Left ventricle myocardium inferior (tissue), 1 donor: ENCODE measurements around the gene TCF7L1. TPM values are rescaled to one million over a fixed set of nuclear protein-coding genes. Genes with fewer than 3 reads are reported as not detected.
"Not testable (repeated sequence)": the region's sequence is repeated elsewhere in the genome, so short reads cannot be mapped to it uniquely, and the experiment has no call there.

Experiments
- DNase-seq: peaks from one replicate; pipeline ENCODE4 v3.0.0-alpha.2; 2020
- H3K27ac ChIP-seq: fragments of 200-600 bp; replicated peaks from 2 replicates; pipeline ENCODE4 v1.8.0; 2021
- H3K27me3 ChIP-seq: fragments of 200-600 bp; 2 replicates; pipeline ENCODE4 v1.8.0; 2021; ENCODE audit warnings: low read depth
- H3K36me3 ChIP-seq: fragments of 200-600 bp; 2 replicates; pipeline ENCODE4 v1.8.0; 2021
- H3K4me1 ChIP-seq: fragments of 200-600 bp; 2 replicates; pipeline ENCODE4 v1.8.0; 2021
- H3K4me3 ChIP-seq: fragments of 200-600 bp; 2 replicates; pipeline ENCODE4 v1.8.0; 2021; ENCODE audit warnings: mild to moderate bottlenecking, moderate library complexity
- H3K9me3 ChIP-seq: fragments of 200-600 bp; replicated peaks from 2 replicates; pipeline ENCODE4 v1.8.0; 2021
- intact Hi-C: fragments of 100-400 bp; cut with micrococcal nuclease; formaldehyde crosslinking; loops from one replicate; pipeline ENCODE4 v1.11.0; 2022
- total RNA-seq: library from RNA; stranded (reverse); fragmentation: NEBNext Ultra II Directional; extraction: Animal tissue kit (Norgen Biotek cat#: 25700); gene quantifications from one replicate; pipeline ENCODE4 v1.2.1, GENCODE V29; 2021
- TF ChIP-seq, protein P1 (sequence below): fragments of 200-600 bp; IDR thresholded peaks from 2 replicates; pipeline ENCODE4 v1.8.0; 2021; ENCODE audit warnings: antibody characterized with exemption, mild to moderate bottlenecking, borderline replicate concordance
- donor health status: DM: no; HTN: yes; CAD: no; lungs with severe emphysema.

The TCF7L1 gene
- total RNA-seq, 1 donor from 2014 or later, result 7.0 TPM

DNA sequence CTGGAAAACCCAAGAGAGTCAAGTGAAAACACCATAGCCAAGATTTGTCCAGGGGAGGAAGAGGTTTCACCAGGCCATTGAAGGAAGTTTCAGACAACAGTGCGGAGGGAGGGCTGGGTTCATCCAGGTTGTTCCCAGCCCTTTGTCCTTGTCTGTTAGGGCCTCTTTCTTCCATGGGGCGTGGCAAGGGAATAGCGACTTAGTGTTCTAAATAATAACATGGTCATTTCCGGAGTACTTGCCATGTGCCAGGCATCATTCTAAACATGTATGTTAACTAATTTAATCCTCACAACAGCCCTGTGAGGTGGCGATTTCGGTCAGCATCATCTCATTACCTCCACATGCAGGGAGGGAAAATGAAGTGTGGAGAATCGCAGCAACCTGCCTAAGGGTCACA, 77.3 kb downstream of the TCF7L1 start:
- Histone ChIP-seq H3K27me3 (no peaks in the 10 kb centered on the region), H3K27ac (no peak overlapping the region), H3K4me1 (peaks cover 42% of the 10 kb centered on the region), H3K9me3 (no peaks in the 10 kb centered on the region), H3K4me3 (no peak overlapping the region), H3K36me3 (no peaks in the 10 kb centered on the region)
- TF ChIP-seq, protein P1, sequence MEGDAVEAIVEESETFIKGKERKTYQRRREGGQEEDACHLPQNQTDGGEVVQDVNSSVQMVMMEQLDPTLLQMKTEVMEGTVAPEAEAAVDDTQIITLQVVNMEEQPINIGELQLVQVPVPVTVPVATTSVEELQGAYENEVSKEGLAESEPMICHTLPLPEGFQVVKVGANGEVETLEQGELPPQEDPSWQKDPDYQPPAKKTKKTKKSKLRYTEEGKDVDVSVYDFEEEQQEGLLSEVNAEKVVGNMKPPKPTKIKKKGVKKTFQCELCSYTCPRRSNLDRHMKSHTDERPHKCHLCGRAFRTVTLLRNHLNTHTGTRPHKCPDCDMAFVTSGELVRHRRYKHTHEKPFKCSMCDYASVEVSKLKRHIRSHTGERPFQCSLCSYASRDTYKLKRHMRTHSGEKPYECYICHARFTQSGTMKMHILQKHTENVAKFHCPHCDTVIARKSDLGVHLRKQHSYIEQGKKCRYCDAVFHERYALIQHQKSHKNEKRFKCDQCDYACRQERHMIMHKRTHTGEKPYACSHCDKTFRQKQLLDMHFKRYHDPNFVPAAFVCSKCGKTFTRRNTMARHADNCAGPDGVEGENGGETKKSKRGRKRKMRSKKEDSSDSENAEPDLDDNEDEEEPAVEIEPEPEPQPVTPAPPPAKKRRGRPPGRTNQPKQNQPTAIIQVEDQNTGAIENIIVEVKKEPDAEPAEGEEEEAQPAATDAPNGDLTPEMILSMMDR, result no peak
- DNase-seq, result no peak
- intact Hi-C loops, result no loop called here

DNA sequence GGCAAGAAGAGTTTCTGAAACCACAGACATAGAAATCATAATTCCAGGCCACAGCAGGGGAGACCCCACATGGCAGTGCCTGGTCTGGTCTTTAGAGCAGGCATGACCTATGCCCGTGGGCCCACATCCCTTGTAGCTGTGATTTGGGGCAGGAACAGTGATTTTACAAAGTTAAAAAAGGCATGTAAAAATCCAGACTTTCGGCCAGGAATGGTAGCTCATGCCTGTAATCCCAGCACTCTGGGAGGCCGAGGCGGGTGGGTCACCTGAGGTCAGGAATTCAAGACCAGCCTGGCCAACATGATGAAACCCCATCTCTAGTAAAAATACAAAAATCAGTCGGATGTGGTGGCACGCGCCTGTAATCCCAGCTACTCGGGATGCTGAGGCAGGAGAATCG, 78.4 kb downstream of the TCF7L1 start:
- intact Hi-C loops, DNase-seq, H3K27me3 ChIP-seq, H3K36me3 ChIP-seq, H3K4me3 ChIP-seq, H3K9me3 ChIP-seq, H3K27ac ChIP-seq: not testable (repeated sequence)
- peaks cover 53% of the 10 kb centered on the region for H3K4me1 ChIP-seq

DNA sequence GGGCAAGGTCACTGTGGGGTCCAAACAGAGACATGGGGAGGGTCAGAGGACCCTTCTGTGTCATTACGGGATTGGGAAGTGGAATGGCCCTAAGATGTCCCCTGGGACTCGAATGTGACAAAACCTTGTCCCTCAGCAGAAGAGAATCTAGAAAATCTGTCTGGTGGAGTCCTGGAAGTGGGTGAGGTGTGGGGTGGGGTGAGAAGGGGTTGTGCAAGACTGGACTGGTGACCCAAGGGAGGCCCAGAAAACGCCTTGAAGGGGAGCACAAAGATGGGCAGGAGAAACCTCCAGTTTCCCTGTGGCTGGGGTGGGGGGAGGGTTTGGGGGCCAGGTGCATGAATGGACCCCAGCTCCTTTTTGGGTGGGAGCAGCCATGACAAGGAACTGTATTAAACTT, 79.6 kb downstream of the TCF7L1 start:
- intact Hi-C loops, result no loop called here
- TF ChIP-seq, protein P1, result no peak
- H3K27ac ChIP-seq, result no peak overlapping the region
- no peak for DNase-seq
- no peaks in the 10 kb centered on the region for H3K36me3 ChIP-seq
- H3K4me1 ChIP-seq, result peaks cover 55% of the 10 kb centered on the region
- H3K9me3 ChIP-seq, result no peaks in the 10 kb centered on the region
- H3K27me3 ChIP-seq, result no peaks in the 10 kb centered on the region
- no peak overlapping the region for H3K4me3 ChIP-seq

DNA sequence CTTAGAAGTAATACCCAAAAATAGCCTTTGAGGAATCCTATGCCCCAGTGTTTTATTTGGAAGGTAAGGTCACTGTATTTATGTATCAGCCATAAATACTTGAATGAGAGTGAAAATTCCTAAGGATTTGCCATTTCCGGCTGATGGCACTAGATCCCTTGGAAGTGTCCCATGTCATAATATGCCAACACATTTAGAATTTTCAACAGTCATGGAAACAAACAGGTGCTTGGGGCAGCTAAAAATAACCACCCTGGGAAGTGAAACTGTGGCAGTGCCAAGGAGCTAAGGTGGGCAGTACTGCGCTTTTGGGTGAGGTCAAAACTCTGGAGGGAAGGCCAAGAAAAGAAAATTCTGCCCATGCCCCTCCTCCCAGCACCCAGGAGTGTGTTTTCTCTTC, 80.2 kb downstream of the TCF7L1 start:
- H3K4me3 ChIP-seq, result no peak overlapping the region
- H3K36me3 ChIP-seq, result no peaks in the 10 kb centered on the region
- H3K4me1 ChIP-seq, result peaks cover 55% of the 10 kb centered on the region
- H3K27me3 ChIP-seq, result no peaks in the 10 kb centered on the region
- intact Hi-C loops, result no loop called here
- H3K9me3 ChIP-seq, result no peaks in the 10 kb centered on the region
- no peak for DNase-seq
- H3K27ac ChIP-seq, result no peak overlapping the region
- TF ChIP-seq, protein P1, result no peak

DNA sequence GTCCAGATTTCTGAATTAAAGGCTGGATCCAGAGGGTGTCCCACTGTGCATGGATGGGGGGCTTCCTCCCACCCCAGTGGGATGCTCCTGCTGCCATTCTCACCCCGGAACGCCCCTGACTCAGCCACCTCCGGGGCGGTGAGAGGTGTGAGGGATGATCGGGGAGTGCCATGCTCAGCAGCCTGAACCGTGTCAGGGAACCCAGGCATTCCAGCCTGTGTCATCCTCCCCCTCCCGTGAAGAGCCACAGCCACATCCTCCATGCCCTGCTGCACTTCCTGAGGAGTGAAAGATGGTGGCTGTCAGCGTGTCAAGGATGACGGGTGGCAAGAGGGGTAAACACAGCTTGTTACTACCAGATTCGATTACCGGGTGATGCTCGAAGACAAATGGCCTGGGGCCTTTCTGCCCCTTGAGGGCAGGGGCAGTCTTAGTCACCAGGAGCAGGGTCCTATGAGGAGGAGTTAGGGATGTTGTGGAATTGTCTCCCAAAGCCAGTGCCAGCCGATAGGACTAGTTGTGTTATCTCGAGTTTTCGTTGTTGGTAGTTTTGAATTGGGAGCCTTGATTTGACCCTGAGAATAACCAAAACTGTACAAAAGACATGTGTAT, 80.8 kb downstream of the TCF7L1 start:
- Histone ChIP-seq H3K27me3 (no peaks in the 10 kb centered on the region), H3K9me3 (no peaks in the 10 kb centered on the region), H3K36me3 (no peaks in the 10 kb centered on the region), H3K27ac (no peak overlapping the region), H3K4me3 (no peak overlapping the region), H3K4me1 (peaks cover 53% of the 10 kb centered on the region)
- DNase-seq, result no peak
- intact Hi-C loops, result no loop called here
- TF ChIP-seq, protein P1, result no peak

DNA sequence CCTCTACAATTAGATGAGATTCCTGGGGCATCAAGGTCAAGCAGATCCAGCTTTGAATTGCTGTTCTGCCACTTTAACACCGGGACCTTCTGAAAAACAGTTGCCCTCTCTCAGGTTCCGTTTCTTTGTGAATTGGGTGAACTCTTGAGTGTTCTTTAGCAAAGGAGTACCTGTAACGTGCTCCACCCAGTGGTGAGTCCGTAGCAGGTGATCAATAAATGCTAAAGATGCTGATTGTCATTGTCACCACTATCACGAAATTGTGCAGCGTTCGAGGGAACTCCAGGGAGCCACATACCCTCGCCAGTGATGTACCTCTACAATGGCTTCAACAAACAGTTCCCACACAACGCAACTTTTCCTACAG, 81.9 kb downstream of the TCF7L1 start:
- Histone ChIP-seq H3K4me1 (peaks cover 48% of the 10 kb centered on the region), H3K27ac (no peak overlapping the region)

More for the DNA sequence above, 81.9 kb downstream of the TCF7L1 start:
- Histone ChIP-seq H3K4me3 (no peak overlapping the region), H3K9me3 (no peaks in the 10 kb centered on the region), H3K27me3 (no peaks in the 10 kb centered on the region), H3K36me3 (no peaks in the 10 kb centered on the region)
- no peak for DNase-seq
- intact Hi-C loops, result no loop called here
- TF ChIP-seq, protein P1, result no peak
